Astrocyte (in vitro differentiated cells and primary cell): ENCODE results near the gene GJA4. TPM values are rescaled to one million over a fixed set of nuclear protein-coding genes. Genes with fewer than 3 reads are reported as not detected.

ENCODE experiments used
- DNase-seq: peaks from one replicate; pipeline ENCODE4 v3.0.0-alpha.2; 2010; ENCODE audit warnings: low read depth
- FAIRE-seq: peaks from 2 replicates; lab custom pipeline; 2011; peaks lifted over from hg19 to GRCh38; lab: Jason Lieb, UNC
- H2AFZ ChIP-seq: 2 replicates; pipeline ENCODE4 v1.6.0; 2012; ENCODE audit warnings: low read depth, low read length, inconsistent platforms
- H3K27ac ChIP-seq: 2 replicates; pipeline ENCODE4 v1.5.1; 2011; ENCODE audit warnings: low read depth, low read length, inconsistent platforms
- H3K27me3 ChIP-seq: 2 replicates; pipeline ENCODE4 v1.6.0; 2011; ENCODE audit warnings: low read length, inconsistent platforms; ENCODE audit not compliant: insufficient read depth
- H3K36me3 ChIP-seq: 2 replicates; pipeline ENCODE4 v1.5.1; 2011; ENCODE audit warnings: low read length, inconsistent platforms; ENCODE audit not compliant: insufficient read depth
- H3K4me1 ChIP-seq: 2 replicates; pipeline ENCODE4 v1.5.1; 2011; ENCODE audit warnings: low read length, inconsistent platforms; ENCODE audit not compliant: insufficient read depth
- H3K4me2 ChIP-seq: 2 replicates; pipeline ENCODE4 v1.6.0; 2012; ENCODE audit warnings: low read length, inconsistent platforms
- H3K4me3 ChIP-seq: 2 replicates; pipeline ENCODE4 v1.5.1; 2011; ENCODE audit warnings: low read depth, mild to moderate bottlenecking, low read length, inconsistent platforms; ENCODE audit not compliant: insufficient read depth
- H3K79me2 ChIP-seq: 2 replicates; pipeline ENCODE4 v1.6.0; 2012; ENCODE audit warnings: mild to moderate bottlenecking, low read length, inconsistent platforms; ENCODE audit not compliant: insufficient read depth
- H3K9ac ChIP-seq: 2 replicates; pipeline ENCODE4 v1.6.0; 2012; ENCODE audit warnings: mild to moderate bottlenecking, low read length, inconsistent platforms
- H3K9me3 ChIP-seq: 2 replicates; pipeline ENCODE4 v1.5.1; 2012; ENCODE audit warnings: low read depth, mild to moderate bottlenecking, low read length, inconsistent platforms; ENCODE audit not compliant: insufficient read depth
- H4K20me1 ChIP-seq: 2 replicates; pipeline ENCODE4 v1.6.0; 2012; ENCODE audit warnings: low read length, inconsistent platforms; ENCODE audit not compliant: insufficient read depth
- H3K27ac Mint-ChIP-seq: one replicate; pipeline ENCODE4 v1.8.0; 2021; ENCODE audit warnings: mild to moderate bottlenecking, mixed read lengths; ENCODE audit not compliant: unreplicated experiment
- H3K27me3 Mint-ChIP-seq: one replicate; pipeline ENCODE4 v1.8.0; 2021; ENCODE audit warnings: low read depth, mixed read lengths; ENCODE audit not compliant: unreplicated experiment
- H3K36me3 Mint-ChIP-seq: one replicate; pipeline ENCODE4 v1.8.0; 2021; ENCODE audit warnings: low read depth, mixed read lengths; ENCODE audit not compliant: unreplicated experiment
- H3K4me1 Mint-ChIP-seq: one replicate; pipeline ENCODE4 v1.8.0; 2021; ENCODE audit warnings: low read depth, mixed read lengths; ENCODE audit not compliant: unreplicated experiment
- H3K4me3 Mint-ChIP-seq: one replicate; pipeline ENCODE4 v1.8.0; 2021; ENCODE audit warnings: mild to moderate bottlenecking, moderate library complexity, mixed read lengths; ENCODE audit not compliant: unreplicated experiment
- H3K9me3 Mint-ChIP-seq: one replicate; pipeline ENCODE4 v1.8.0; 2021; ENCODE audit warnings: mild to moderate bottlenecking, mixed read lengths; ENCODE audit not compliant: unreplicated experiment
- EZH2 ChIP-seq: IDR thresholded peaks from 2 replicates; pipeline ENCODE4 v1.6.1; 2012; ENCODE audit warnings: mild to moderate bottlenecking, low read length, inconsistent platforms; ENCODE audit not compliant: insufficient read depth
- total RNA-seq: library from RNA; stranded (reverse); gene quantifications from 2 replicates; pipeline ENCODE4 v1.2.1, GENCODE V29; 2021
- TF ChIP-seq, protein P1 (sequence below): IDR thresholded peaks from 2 replicates; pipeline ENCODE4 v1.5.1; 2011; ENCODE audit warnings: low read depth, mild to moderate bottlenecking, inconsistent platforms, low read length, moderate library complexity; ENCODE audit not compliant: insufficient read depth

Gene GJA4
- total RNA-seq, 1 donor from 2014 or later = not detected

DNA sequence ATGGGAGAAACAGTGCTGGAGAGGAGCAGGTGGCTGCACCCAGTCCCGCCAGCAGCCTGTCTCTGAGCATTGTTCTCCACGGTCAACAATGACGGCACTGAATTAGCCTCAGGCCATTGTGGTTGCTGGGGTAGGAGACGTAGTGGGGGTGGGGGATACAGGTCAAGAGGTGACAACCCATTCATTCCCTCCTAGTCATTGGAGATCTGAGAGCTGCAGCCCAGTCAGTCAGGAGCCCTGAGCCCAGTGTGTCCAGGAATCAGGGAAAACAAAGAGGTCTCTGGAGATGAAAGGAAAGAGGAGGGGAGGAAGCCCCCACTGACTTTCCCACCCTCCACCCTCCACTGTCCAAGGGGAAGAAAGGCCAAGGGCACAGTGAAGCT lies 51.4 kb downstream of the GJA4 start:
- Mint-ChIP-seq H3K27me3 (no peaks in the 10 kb centered on the region), H3K9me3 (no peaks in the 10 kb centered on the region), H3K27ac (no peak overlapping the region), H3K36me3 (peaks cover 7% of the 10 kb centered on the region), H3K4me3 (no peak overlapping the region), H3K4me1 (peaks cover 15% of the 10 kb centered on the region)
- no peak overlapping the region for H3K27ac ChIP-seq
- H3K36me3 ChIP-seq = no peaks in the 10 kb centered on the region
- FAIRE-seq (no peak), DNase-seq (no peak)
- no peak overlapping the region for H3K4me2 ChIP-seq
- H2AFZ ChIP-seq = no peak overlapping the region
- H3K4me1 ChIP-seq = peaks cover 6% of the 10 kb centered on the region
- TF ChIP-seq EZH2 = no peak
- TF ChIP-seq, protein P1, sequence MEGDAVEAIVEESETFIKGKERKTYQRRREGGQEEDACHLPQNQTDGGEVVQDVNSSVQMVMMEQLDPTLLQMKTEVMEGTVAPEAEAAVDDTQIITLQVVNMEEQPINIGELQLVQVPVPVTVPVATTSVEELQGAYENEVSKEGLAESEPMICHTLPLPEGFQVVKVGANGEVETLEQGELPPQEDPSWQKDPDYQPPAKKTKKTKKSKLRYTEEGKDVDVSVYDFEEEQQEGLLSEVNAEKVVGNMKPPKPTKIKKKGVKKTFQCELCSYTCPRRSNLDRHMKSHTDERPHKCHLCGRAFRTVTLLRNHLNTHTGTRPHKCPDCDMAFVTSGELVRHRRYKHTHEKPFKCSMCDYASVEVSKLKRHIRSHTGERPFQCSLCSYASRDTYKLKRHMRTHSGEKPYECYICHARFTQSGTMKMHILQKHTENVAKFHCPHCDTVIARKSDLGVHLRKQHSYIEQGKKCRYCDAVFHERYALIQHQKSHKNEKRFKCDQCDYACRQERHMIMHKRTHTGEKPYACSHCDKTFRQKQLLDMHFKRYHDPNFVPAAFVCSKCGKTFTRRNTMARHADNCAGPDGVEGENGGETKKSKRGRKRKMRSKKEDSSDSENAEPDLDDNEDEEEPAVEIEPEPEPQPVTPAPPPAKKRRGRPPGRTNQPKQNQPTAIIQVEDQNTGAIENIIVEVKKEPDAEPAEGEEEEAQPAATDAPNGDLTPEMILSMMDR = no peak
- H3K9ac ChIP-seq = no peak overlapping the region
- no peaks in the 10 kb centered on the region for H3K79me2 ChIP-seq
- H4K20me1 ChIP-seq = peaks cover 25% of the 10 kb centered on the region
- no peaks in the 10 kb centered on the region for H3K9me3 ChIP-seq
- H3K4me3 ChIP-seq = no peak overlapping the region
- H3K27me3 ChIP-seq = no peaks in the 10 kb centered on the region

Other genes starting within 250 kb of the GJA4 start
- gene GJB5, start 38.0 kb upstream of the GJA4 start, total RNA-seq = not detected in 2 replicates
- gene GJB4, start 33.3 kb upstream of the GJA4 start, total RNA-seq = not detected in 2 replicates
- gene GJB3, start 11.8 kb upstream of the GJA4 start, total RNA-seq = 0.32 TPM in 1 of 2 replicates, not detected in the other
- 38.1 and 43.6 TPM in 2 replicates for gene SMIM12, start 66.8 kb downstream of the GJA4 start, total RNA-seq
- 1.6 and 2.7 TPM in 2 replicates for gene DLGAP3, start 136.7 kb downstream of the GJA4 start, total RNA-seq
- gene TMEM35B, start 192.3 kb downstream of the GJA4 start, total RNA-seq = 15.6 and 17.0 TPM in 2 replicates
- 18.5 and 20.5 TPM in 2 replicates for gene ZMYM6, start 238.9 kb downstream of the GJA4 start, total RNA-seq